ENCODE results near the gene EPDR1.

Gene EPDR1

DNA sequence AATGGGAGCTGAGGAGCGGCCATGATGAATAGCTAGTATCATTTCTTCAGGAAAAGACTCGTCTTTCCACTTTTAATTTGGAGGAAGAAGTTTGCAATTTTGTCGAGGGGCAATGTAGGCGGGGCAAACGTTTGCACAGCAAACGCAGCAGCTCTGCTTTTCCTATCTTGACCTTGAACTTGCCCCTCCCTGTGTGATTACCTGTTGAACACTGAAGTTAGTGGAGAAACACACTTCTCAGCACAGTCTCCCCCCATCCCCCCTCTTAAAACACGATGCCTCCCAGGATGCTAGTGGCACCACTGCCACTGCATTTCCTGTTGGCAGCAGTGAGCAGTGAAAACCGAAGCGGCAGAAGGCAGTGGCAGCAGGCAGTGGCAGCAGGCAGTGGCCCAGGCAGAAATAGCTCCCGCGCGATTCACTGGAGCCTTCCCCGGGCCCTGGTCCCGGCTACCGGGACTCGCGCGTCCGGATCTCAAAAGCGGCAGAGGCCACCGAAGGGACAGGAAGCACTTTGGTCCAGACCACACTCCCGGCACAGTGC lies at the start of gene EPDR1:
Gene EPDR1, plus strand, starts transcription at position 336 of the 544 bp plus-strand sequence. CDS start 300 bp downstream, outside the sequence.
- DNase-seq = peak; percentile 89

- no peak for DNase-seq
Measured at GRCh38 chr7:37882086-37882485, 38.4 kb upstream of the EPDR1 start.

GRCh38 chr7:37893359-37893758 lies 27.1 kb upstream of the EPDR1 start:
- no peak for DNase-seq

- no peak for DNase-seq
Measured at GRCh38 chr7:37894671-37895070, 25.8 kb upstream of the EPDR1 start.

DNA sequence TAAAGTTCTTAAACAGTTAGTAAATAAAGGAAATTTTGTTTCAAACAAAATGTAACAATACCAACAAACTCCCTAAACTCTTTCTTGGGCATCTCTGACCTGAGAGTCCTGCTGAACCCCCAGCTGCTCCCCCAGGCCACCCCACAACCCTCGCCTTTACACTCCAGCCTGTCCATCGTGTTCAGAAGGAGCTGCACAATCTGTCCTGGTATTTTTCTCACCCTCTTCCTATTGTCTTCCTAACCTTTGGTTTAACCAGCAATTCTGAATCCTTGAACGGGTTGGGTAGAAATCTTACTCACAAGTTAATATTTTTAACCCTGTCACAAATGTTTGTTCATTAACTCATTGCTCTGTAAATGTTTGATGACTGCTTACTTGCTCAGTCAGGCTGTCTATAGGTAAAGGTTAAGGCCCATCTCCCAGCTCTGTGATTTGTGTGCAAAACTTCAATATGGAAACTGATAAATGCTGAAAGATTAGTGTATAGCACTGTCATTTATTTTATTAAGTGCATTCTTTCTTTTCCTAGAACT lies 20.7 kb upstream of the EPDR1 start:
- DNase-seq = no peak

DNA sequence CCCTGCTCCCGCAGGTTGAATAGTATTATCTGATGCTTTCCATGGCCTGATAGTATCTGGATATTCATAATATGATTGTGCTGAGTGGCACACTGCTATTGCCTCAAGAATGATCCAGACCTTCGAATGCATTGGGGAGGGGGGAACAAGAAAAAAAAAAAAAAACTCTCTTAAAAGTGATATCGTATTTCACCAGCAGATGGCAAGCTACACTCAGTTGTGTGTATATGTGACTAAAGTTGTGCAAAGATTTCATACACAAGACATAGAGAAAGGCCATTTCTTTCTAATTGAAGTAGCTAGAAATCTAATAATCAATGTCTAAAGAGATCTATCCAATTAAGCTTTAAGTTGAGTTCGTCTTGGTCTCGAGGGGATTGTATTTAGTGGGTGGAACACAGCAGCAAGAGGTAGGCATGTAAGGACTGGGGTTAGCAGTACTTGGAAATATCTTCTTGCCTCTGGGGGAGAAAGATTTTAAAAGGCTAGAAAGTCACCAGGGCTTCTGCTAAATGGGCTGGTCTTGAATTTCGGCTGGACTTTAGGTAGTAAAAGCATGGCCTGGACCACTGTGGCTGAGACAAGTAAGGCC lies 19.1 kb upstream of the EPDR1 start:
- peak; percentile 18 for DNase-seq

DNA sequence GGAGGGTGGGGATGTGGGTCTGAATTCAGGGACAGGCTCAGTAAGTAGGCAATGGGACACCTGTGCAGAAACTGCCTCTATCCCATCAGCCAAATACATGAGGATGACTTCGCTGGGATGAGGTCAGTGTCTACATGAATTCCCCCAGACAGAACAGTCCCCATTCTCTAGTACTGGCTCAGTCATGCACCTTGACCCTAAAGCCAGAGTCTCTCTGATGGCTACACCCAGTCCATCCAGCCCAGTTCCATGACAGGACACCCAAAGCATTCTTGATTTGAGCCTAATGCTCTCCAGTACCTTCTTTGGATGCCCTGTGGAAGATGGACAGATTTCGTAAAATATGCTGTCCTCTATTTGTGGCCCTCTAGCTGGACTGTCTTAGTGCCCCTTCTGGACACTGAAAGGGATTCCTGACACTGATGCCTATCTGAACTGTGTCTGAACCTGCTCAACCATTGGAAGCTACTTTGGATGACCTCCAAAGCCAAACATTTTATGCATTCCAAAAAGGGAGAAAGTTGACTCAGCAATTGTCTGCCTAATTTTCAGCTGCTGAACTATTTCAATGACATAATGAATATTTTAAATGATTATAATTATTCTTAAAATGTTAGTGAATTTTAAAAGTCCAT lies 18.4 kb upstream of the EPDR1 start:
- no peak for DNase-seq

DNA sequence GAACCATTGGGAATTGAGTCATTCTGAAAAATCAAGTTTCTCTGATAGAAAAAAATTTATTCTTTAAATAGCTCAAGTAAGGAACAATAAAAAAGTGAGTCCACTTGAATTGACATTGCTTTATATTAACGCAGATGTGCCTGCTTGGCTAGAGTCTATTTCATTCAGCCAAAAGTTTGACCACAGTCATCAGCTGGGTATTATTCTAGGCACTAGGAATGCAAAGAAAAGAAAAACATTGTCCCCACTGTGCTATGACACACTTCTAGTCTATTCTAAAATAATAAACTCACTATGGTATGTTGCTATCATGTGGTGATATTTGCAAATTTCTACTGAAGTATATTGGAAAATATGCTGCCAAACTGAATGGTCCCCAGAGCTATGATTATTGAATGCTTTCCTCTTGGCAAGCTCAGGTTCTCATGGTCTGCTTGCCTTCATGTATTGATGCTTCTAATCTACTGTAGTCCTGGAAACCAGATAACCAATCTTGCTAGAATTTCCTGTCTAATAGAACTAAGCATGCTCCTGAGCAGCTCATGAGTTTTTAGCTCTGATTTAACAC lies 12.1 kb upstream of the EPDR1 start:
- no peak for DNase-seq

GRCh38 chr7:37912756-37913155 lies 7.7 kb upstream of the EPDR1 start:
- no peak for DNase-seq

GRCh38 chr7:37915438-37915837 lies 5.0 kb upstream of the EPDR1 start:
- DNase-seq = no peak

DNA sequence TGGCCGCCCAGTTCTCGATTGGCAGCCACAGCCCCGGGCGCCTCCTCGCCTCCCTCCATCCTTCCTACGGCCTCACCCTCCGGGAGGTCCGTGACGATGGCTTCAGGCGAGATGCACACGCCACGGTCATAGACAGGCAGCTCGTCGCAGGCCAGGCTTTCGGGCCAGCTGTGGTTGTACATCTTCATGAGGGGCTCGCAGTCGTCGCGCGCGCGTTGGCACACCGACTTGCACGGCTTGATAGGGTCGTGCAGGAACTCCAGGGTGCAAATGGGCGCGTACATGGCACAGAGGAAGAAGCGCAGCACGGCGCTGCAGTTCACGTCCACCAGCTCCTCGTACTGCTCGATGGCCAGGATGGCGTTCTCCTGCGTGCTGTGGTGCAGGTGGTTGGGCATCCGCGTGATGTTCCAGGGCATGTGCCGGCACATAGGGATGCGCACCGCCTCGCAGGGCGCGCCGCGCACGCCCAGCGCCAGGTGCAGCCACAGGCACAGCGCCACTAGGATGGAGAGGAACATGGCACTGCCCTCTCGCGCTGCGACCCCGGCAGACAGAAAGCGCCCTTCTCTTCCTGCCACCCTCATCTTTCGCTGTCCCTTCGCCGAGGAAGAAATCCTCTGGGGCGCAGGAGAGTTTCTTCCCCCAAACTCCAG lies 4.3 kb upstream of the EPDR1 start:
- DNase-seq = no peak

DNA sequence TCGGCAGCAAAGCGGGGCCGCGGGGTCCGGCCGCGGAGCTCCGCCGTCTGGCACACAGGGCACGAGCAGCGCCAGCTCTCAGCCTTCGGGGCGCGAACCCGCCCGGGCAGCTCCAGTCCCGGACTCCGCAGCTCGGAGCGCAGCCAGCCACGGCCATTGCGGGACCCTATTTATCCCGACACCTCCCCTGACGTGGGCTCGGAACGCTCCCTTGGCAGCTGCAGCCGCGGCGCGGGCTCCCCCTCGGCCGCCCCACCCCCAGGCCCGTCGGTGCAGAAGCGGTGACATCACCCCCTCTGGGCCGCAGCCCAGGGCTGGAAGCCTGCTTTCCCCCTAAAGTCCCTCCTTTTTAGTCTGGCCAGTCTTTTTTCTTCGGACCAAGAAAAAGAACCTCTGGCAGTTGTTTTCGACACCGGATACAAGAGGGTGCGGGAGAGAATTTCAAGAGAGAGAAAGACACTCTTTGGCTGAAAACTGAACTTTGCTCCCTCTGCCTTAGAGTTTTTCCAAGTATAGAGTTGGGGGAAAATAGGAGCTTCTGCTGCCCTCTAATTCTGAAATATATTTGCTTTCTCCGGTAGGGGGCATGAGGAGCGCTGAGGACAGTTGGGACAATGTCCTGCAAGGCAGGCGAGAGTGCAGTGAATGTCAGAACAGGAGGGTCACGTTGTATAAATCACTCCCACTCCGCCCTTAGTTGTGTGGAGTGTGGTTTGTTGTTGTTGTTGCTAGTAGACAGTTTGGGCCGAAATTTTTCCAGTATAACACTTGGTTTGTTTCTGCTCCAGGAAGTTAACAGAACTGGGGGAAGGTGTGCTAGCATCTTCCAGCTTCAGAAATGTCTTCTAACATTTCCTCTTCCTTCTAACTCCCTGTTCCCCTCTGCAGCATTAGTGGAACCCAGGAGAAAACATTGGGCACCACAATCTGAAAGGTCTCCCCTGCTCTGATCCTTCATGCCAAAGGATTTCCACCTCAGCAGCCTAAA lies 3.5 kb upstream of the EPDR1 start, which contains the start of gene SFRP4:
Gene SFRP4, minus strand, starts transcription at position 145 of the 988 bp plus-strand sequence. CDS start 280 bp downstream, outside the sequence.
- peak; percentile 60 for DNase-seq

- DNase-seq = no peak
Measured at GRCh38 chr7:37918526-37918925, 1.9 kb upstream of the EPDR1 start.

GRCh38 chr7:37920849-37921805 lies 687 bp downstream of the EPDR1 start:
- DNase-seq = peak; percentile 51

GRCh38 chr7:37921876-37922275 lies 1.4 kb downstream of the EPDR1 start:
- no peak for DNase-seq

- no peak for DNase-seq
Measured at GRCh38 chr7:37923996-37924395, 3.6 kb downstream of the EPDR1 start.

DNA sequence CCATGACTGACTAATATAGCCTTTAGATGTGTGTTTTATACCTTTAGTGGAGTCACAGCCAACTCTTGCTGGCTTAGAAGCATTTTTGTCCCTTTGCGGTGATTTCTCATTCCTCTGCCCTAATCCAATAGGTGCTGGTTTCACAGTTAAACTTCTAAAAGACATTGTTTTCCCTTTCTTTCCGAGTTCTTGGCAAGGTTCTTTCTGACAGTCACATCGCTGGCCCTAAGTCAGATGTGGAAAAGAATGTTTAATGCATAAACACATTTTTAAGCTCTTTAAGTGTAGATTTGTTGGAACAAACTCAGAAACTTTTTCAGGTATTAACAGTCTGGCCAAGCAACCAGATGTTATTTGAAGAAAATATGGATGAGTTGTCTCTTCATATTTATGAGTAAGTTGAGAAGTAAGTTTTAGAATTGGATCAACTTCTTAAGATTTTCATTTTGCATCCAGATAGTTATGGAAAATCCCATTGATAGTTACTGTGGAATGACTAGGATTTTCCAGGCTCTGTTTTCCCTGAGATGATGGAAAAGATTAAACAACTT lies 4.1 kb downstream of the EPDR1 start:
- no peak for DNase-seq

- DNase-seq = no peak
Measured at GRCh38 chr7:37925620-37926019, 5.2 kb downstream of the EPDR1 start.

DNA sequence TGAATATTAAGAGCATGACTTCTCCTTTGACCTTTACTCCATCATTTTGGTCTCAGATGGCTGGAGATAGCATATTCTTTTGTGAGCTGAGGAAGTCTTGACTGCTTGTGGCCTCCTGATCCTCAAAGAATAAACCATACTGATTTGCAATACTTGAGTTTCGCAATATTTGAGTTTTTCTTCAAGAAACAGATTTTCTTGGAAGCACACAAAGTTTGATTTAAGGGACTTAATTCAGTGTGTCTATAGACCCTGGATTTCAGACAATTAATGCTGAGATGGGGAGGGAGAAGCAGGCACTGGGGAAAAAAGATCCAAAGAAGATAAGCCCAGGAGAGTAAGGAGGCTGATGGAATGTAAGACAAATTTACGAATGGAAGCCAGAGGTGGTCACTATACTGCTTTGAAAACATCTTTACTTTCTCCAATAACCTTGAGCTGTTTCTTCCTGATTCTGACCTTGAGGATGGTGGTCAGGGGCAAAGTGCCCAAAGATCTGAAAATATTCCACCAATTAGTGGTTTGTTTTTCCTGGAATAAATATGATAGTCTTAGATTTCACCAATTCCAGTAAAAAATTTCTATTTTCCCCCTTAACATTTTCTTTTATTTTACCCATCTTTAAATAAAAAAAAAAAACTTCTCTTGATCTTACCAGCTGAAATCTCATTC lies 7.5 kb downstream of the EPDR1 start:
- DNase-seq = no peak

DNA sequence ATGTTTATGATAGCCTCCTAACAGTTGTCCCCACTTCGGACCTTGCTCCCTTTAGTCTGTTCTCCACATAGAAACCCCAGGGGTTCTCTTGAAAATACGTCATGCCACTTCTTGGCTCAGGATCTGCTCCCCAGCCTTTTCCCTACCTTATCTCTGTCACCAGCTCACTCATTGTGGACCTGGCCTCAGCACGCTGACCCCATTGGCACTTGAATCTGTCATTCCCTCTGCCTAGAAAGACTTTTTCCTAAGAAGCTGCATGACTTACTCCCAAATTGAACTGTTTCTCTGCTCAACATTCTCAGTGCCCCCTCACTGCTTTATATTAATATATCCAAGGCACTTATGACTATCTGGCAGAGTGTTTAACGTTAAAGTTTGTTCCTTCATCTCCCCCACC lies 8.4 kb downstream of the EPDR1 start:
- no peak for DNase-seq

Measured in DMS 273 treated with DMSO at 0.1 percent for 48 hours (cell line).